Lung (tissue), 12 donors: Measurements from ENCODE around the gene MPZL2. TPM values are rescaled to one million over a fixed set of nuclear protein-coding genes. Genes with fewer than 3 reads are reported as not detected.

Experiments
- ATAC-seq: fragments of 200-7000 bp; cut with Tn5 transposase; one replicate; pipeline ENCODE4 v1.9.1; 2020; ENCODE audit warnings: moderate number of reproducible peaks; ENCODE audit not compliant: insufficient read depth, low FRiP score
- DNase-seq, 3 donors: peaks; one replicate each; pipeline ENCODE4 v3.0.0-alpha.2; 2013 to 2017
- H3K27ac ChIP-seq, 2 donors: one replicate each; pipeline ENCODE4 v1.5.1; 2013; ENCODE audit warnings: mild to moderate bottlenecking in 2 of 2, moderate library complexity in 2 of 2, control low read depth in 1 of 2, inconsistent platforms in 1 of 2, low read depth in 1 of 2, low read length in 1 of 2
- H3K27me3 ChIP-seq, 3 donors: one replicate each; pipeline ENCODE4 v1.5.1; 2013; ENCODE audit warnings: low read length in 2 of 3; ENCODE audit not compliant: control insufficient read depth in 3 of 3, insufficient read depth in 3 of 3
- H3K36me3 ChIP-seq, 4 donors: one replicate each; pipeline ENCODE4 v1.5.1; 2013; ENCODE audit warnings: low read length in 4 of 4, mild to moderate bottlenecking in 1 of 4, moderate library complexity in 1 of 4; ENCODE audit not compliant: control insufficient read depth in 4 of 4, insufficient read depth in 4 of 4
- H3K4me1 ChIP-seq, 5 donors: one replicate each; pipeline ENCODE4 v1.5.1; 2013; ENCODE audit warnings: low read length in 5 of 5, mild to moderate bottlenecking in 2 of 5, moderate library complexity in 1 of 5; ENCODE audit not compliant: control insufficient read depth in 5 of 5, insufficient read depth in 5 of 5
- H3K4me3 ChIP-seq: one replicate; pipeline ENCODE4 v1.5.1; 2013; ENCODE audit warnings: mild to moderate bottlenecking, control low read depth, moderate library complexity
- H3K9ac ChIP-seq, 2 donors: one replicate each; pipeline ENCODE4 v1.5.1; 2013; ENCODE audit warnings: low read length in 2 of 2, control low read depth in 1 of 2; ENCODE audit not compliant: insufficient read depth in 1 of 2
- H3K9me3 ChIP-seq, 4 donors: one replicate each; pipeline ENCODE4 v1.5.1; 2013; ENCODE audit warnings: low read length in 3 of 4, mild to moderate bottlenecking in 1 of 4, moderate library complexity in 1 of 4; ENCODE audit not compliant: control insufficient read depth in 4 of 4, insufficient read depth in 3 of 4
- CTCF ChIP-seq: IDR thresholded peaks from 2 replicates; pipeline ENCODE4 v1.5.1; 2012; ENCODE audit warnings: mild to moderate bottlenecking; ENCODE audit errors: control extremely low read depth, extremely low read depth
- WGBS, 2 donors: extraction: QIAGEN DNeasy Blood & Tissue Kit; methylation state at CpG; one replicate each; pipeline ENCODE4 v1.1.7; 2013; 5-methylcytosine and 5-hydroxymethylcytosine counted together
- polyA plus RNA-seq, 2 donors: library from polyadenylated mRNA; stranded (reverse); fragments of 200-250 nt; gene quantifications; one replicate each; pipeline ENCODE4 v1.2.1, GENCODE V29; 2013
- total RNA-seq, 2 donors: library from RNA; depleted of rRNA in 1 of 2; stranded (reverse); fragments of >200 nt in 1 of 2; gene quantifications; one replicate each; pipeline ENCODE4 v1.2.1, GENCODE V29; 2014 to 2021
- donor health status: control.
- donor health status: control.
- donor health status: Bipolar disorder and iron deficiency.
- donor health status: healthy.
- donor health status: DM: yes; HTN: yes; CAD: no.

The MPZL2 gene
- total and polyA plus RNA-seq, 4 donors = 87.2 to 143 (median 118) TPM

DNA sequence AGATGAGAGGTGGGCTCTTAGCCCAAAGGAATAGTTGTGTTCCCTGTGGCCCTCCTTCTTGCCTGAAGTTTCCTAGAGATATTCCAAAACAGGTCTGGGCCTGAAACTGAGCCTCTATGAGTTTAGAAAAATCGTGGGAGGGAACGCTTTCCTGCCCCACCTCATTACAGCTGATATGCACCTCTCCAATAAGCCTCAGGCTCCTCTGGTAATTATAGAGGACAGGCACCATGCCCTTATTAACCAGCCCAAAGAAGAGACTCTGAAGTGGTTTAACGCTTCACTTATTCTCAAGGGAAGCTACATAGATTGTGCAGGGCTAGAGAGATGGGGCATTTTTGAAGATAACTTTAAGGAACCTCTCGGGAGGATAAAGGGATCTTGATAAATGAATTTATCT lies 3.4 kb upstream of the MPZL2 start:
- no peak overlapping the region for H3K27ac ChIP-seq
- WGBS, 2 donors = 87 to 91% methylated on average over 4 of the region's 4 CpGs
- no peak overlapping the region for H3K4me3 ChIP-seq
- no peak overlapping the region for H3K9ac ChIP-seq
- peaks cover 0 to 19% (median 17%) of the 10 kb centered on the region in 3 donors for H3K27me3 ChIP-seq
- no peak for TF ChIP-seq CTCF
- H3K36me3 ChIP-seq = no peaks in the 10 kb centered on the region
- peaks cover 0 to 7% (median 0%) of the 10 kb centered on the region in 5 donors for H3K4me1 ChIP-seq
- DNase-seq = no peak
- H3K9me3 ChIP-seq = no peaks in the 10 kb centered on the region
- ATAC-seq = no peak

GRCh38 chr11:118265954-118266353 lies 1.9 kb upstream of the MPZL2 start:
- Histone ChIP-seq H3K27ac (peak overlapping the region in 1 of 2 donors; percentile 85), H3K36me3 (no peaks in the 10 kb centered on the region), H3K27me3 (peaks cover 0 to 19% (median 15%) of the 10 kb centered on the region in 3 donors), H3K4me1 (peaks cover 0 to 7% (median 0%) of the 10 kb centered on the region in 5 donors), H3K4me3 (no peak overlapping the region), H3K9ac (no peak overlapping the region), H3K9me3 (no peaks in the 10 kb centered on the region)
- WGBS, 2 donors = 35% methylated on average over 1 of the region's 1 CpG
- TF ChIP-seq CTCF = no peak
- peak; percentile 58 for ATAC-seq
- DNase-seq = peak in 1 of 3 donors; percentile 45

GRCh38 chr11:118264569-118265465 lies 720 bp upstream of the MPZL2 start:
- WGBS, 2 donors = 55 to 78% methylated on average over 13 of the region's 13 CpGs
- Histone ChIP-seq H3K27ac (peak overlapping the region in 1 of 2 donors; percentile 72), H3K27me3 (peaks cover 0 to 19% (median 12%) of the 10 kb centered on the region in 3 donors), H3K9me3 (no peaks in the 10 kb centered on the region), H3K4me3 (peak overlapping the region; percentile 13), H3K4me1 (peaks cover 0 to 7% (median 0%) of the 10 kb centered on the region in 5 donors), H3K36me3 (no peaks in the 10 kb centered on the region), H3K9ac (peak overlapping the region in 1 of 2 donors; percentile 57)
- no peak for TF ChIP-seq CTCF
- ATAC-seq (no peak), DNase-seq (no peak)
